HT-29 (cell line): Measurements from ENCODE around the gene TSPAN10. TPM values are rescaled to one million over a fixed set of nuclear protein-coding genes. Genes with fewer than 3 reads are reported as not detected.

Source experiments
- DNase-seq: peaks from one replicate; pipeline ENCODE4 v3.0.0-alpha.2; 2015; ENCODE audit warnings: low spot score
- total RNA-seq: library from RNA; depleted of rRNA; stranded (reverse); fragments of >200 nt; shearing (Covaris generic); gene quantifications from 2 replicates; pipeline ENCODE4 v1.2.3, GENCODE V29; 2014

Gene TSPAN10
- total RNA-seq, 1 experiment from 2014 or later: 0.10 TPM

GRCh38 chr17:81660441-81660840 lies 23.4 kb downstream of the TSPAN10 start:
- no peak for DNase-seq

DNA sequence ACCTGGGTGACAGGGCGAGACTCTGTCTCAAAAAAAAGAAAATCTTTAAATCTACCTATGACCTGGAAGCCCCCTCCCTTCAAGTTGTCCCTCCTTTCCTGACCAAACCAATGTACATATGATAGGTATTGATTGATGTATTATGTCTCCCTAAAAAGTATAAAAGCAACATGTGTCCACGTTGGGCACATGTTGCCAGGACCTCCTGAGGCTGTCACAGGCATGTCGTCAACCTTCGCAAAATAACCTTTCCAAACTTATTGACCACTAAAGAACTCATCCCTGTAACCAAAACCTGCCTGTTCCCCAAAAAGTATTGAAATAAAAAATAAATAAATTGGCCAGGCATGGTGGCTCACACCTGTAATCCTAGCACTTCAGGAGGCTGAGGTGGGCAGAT lies 25.0 kb downstream of the TSPAN10 start:
- DNase-seq: no peak

- no peak for DNase-seq
Measured at GRCh38 chr17:81664051-81664470, 27.1 kb downstream of the TSPAN10 start.

DNA sequence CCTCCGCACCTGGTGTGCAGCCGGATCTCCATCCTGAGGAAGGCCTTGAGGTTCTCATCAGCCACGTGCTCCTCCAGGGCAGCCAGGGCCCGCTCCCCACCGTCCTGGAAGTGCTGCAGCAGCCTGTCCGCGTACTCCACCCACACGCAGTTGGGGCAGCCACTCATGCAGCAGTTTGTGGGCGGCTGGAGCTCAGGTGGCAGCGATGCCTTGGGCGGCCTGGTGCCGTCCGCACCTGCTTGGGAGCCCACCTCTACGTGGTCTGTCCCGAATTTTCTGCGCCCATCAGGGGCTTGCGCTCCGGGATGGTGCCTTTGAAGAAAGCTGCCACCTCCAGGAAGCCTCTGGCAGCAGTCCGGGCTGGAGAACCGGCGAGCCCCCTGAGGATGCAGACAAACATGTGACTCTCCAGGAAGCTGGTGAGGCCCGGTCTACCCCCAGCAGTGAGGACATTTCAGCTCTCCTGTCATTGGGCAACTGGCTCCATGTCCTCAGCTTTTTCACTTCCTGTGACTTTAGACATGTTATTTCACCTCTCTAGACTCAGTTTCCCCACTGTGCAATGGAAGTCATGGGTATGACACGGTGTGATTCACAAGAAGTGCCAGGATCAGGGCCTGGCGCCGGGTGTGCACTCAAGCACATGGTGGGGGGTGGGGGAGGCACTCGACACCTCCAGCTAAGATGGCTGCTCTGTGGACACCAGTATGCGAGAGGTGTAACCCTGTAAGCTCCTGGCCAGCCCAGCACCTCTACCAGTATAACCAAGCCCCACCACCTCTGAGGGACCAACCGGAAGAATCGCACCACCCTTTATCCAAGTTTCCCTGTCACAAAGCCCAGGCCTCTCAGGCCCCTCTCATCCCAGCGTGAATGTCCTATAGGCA lies 28.5 kb downstream of the TSPAN10 start:
- DNase-seq: no peak

DNA sequence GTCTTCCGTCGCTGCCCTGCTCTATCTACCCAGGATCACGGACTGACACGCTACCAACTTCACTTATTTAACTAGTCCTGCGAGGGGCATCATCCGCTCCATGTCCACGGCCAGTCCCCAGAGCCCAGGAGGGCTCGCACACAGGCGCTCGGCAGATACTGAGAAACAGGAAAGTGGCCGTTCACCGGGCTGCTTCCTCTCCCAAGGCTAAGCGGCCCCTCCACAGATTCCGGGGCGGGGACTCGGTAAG lies 29.0 kb downstream of the TSPAN10 start:
- DNase-seq: peak; percentile 32

DNA sequence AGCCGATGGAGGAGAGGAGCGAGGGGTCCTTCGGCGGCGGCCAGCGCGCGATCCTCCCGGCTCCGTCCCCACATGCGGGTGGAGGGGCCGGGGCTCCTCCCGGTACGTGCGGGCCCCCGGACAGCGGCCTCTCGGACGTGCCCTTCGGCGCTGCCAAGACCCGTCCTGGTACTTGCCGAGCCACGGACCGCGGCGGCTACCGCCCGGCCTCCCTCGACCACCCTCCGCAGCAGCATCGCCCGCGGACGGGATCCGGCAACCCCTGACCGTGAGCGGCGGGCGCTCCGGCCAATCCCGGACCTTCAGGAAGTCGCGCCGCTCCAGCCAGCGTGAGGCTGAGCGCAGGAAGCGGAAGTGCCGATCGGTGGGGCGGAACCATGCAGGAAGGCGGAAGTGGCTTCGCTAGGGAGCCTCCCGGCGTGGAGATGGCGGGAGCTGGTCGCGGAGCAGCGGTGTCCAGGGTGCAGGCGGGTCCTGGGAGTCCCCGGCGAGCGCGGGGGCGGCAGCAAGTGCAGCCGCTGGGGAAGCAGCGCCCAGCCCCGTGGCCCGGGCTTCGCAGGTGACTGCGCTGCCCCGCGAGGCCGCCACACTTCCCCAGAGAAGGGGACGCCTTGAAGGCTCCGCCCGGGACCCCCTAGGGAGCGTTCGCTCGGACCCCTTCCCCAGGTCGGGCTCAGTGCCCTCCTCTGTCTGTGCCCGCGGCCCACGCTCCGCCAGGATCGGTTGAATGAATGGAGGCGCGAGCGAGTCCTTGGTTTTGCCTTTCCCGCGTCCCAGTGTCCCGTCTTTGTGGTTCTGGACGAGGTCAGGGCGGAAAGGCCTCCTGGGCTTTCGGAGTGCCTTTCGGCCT lies 29.6 kb downstream of the TSPAN10 start, which contains the start of the genes CCDC137 and OXLD1:
Gene CCDC137, plus strand, starts transcription at position 396 of the 850 bp plus-strand sequence. Its CDS starts 30 bp downstream, at position 426.
Gene OXLD1, minus strand, starts transcription at position 264 of the 850 bp plus-strand sequence. Its CDS starts 28 bp downstream, at position 236.
- peak; percentile 94 for DNase-seq

DNA sequence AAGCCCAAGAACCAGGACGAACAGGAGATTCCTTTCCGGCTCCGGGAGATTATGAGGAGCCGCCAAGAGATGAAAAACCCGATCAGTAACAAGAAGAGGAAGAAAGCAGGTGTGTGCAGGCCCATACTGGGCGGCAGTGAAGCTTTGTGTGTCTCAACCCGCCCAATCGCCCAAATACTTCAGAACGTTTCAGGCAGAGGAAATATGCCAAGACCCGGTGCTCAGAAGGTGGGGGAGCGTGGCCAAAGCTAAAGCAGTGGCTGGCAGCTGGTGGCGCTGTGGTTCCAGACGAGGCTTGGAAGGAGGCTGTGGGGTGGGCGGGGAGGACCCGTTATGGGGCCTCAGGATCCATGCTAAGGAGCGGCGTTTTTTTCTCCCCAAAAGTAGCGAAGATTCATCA lies 30.8 kb downstream of the TSPAN10 start:
- no peak for DNase-seq

GRCh38 chr17:81672504-81672903 lies 35.5 kb downstream of the TSPAN10 start:
- DNase-seq: no peak

DNA sequence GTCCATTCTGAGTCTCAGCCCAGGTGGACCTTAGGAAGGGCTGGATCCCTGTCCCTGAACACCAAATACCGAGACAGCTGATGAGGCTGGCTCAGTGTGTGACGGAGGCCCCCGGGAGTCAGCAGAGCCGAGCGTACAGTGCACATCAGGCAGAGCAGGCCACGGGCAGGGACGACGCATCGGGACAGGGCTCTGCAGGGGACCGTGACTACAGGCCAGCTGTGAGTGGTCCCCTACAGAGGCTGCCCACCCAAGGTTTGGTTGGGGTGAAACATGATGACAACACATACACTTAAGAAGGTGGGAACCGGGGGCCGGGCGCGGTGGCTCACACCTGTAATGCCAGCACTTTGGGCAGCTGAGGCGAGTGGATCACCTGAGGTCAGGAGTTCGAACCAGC lies 36.0 kb downstream of the TSPAN10 start:
- DNase-seq: no peak

- DNase-seq: no peak
Measured at GRCh38 chr17:81673561-81674258, 36.7 kb downstream of the TSPAN10 start.

DNA sequence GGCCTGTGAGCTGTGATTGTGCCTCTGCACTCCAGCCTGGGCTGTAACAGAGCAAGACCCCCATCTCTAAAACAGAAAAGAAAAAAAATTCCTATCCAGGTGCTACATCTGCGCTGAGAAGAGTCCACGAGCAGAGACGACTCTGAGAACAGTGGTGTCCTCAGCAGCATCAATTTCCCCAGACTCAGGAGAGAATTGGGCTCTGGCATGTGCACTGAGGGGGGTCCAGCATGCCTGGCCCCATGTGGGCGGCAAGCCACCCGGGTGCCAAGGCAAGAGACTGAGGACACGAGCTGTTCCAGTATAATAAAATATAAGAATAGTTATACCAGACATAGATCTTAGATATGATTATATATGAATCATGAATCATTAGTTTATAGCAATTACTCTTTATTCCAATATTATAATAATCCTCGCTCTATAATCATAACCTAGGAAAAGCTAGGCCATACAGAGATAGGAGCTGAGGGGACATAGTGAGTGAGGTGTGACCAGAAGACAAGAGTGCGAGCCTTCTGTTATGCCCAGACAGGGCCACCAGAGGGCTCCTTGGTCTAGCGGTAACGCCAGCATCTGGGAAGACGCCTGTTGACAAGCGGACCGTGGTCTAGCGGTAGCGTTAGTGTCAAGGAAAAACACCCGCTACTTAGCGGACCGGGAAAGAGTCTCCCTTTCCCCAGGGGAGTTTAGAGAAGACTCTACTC lies 38.7 kb downstream of the TSPAN10 start:
- DNase-seq: peak; percentile 33

DNA sequence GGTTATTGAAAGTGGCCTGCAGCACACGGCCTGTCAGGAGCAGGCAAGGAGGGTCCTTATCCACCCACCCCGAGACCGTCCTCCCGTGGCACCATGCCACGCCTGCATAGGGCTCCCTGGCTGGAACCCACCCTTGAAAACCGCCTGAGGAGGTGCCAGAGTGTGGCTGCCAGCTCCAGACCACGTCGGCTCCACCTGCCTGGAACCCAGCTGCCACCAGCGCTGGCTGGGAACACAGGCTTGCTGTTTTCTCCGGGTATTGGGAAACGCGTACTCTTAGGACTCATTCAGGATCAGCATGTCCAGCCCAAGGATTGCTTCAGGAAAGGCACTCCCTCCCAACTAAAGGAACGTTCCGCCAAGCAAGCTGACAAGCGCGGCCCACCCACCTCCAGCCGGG lies 39.9 kb downstream of the TSPAN10 start:
- DNase-seq: no peak

DNA sequence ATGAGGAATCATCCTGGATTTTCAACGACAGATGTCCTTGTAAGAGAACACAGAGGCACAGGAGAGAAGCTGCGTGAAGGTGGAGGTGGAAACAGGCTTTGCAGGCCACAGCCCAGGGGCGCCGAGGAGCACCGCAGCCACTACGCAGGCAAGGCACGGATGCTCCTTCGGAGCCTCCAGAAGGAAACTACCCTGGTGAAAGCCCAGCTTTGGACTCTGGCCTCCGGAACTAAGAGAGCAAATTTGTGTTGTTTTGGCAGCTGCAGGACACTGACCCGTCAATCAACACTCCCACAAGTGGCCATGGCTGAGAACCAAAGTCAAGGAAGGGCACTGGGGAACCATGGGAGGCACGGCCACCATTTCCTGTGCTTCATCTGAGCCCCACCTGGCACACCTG lies 43.2 kb downstream of the TSPAN10 start:
- DNase-seq: no peak

DNA sequence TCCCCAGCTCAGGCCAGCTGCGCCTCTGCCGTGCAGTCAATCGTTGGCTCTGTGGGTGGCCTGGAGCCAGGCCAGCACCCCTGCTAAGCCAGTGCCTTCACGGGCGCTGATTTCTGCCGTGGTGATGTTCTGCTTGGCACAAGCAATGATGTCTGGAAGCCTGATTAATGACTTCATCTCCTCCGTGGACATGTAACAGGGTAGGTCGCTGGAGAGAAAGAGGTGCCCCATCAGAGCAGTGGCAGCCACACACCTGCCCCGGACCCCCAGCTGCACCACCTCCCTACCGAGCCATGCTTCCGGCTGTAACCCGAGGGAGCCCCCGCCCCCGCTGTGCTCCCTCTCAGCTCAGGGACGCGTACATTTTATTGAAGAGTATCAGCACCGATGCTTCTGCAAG lies 44.7 kb downstream of the TSPAN10 start:
- no peak for DNase-seq

DNA sequence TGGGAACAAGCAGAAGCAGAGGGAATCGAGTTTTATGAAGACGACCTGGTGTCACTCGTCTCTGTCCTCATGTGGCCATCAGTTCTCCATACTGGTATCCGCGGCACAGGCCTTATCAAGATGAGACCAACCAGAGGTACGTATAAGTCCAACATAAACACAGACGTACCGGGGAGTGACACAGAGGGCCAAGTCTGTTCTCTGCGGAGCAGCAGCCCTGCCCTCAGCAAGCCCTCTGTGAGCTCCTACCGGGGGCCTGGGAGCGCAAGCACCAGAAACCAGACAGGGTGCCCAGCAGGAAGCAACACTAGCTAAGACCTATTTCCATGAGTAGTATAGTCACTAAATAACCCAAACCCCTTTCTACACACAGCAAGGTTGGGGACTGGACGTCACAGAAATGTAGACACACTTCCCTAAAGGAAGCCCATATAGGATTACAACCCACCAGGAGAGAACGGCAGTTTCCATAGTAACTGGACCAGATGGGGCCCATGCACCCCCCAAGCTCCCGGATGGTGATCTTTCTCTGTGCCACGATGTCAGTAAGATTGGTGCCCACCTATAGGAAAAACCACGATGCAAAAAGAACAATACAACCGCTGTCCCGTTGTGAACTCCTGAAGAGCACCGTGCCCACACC lies 45.7 kb downstream of the TSPAN10 start:
- DNase-seq: no peak

- no peak for DNase-seq
Measured at GRCh38 chr17:81683208-81683583, 46.2 kb downstream of the TSPAN10 start.

DNA sequence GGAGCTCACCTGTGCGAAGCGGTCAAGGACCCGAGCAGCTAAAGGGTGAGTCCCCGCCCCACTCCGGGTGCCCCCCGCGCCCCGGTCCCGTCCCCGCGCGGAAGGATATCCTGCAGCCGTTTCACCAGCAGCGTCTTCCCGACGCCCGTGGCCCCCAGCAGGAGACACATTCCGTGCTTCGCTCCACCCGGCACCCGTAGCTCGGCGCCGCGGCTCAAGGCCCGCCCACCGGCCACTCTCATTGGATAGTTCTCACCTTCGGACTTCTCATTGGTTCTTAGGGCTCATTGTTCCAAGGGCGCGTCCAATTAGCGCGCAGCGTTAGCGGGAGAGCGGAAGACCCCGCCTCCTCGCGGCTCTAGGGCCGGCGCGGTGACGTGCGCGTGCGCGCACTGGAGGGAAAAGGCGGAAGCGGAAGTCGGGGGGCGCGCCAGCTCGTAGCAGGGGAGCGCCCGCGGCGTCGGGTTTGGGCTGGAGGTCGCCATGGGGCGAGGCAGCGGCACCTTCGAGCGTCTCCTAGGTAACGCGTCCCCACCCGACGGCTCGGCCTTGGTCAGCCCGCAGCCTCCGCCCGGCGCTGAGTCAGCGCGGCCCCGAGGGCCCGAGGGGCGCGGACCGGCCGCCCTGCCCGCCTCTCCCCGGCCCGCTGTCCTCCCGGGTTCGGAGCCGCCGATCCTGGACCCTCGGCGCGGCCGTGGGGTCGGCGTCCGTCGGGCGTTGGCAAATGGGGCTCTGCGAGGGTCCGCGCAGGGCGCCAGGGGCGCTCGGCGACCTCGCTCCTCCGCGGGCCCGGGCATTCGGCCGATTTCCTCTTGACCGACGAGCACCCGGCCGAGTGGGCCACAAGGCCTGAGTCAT lies 46.8 kb downstream of the TSPAN10 start, which contains the start of the genes ARL16 and HGS:
Gene ARL16, minus strand, starts transcription at position 214 of the 858 bp plus-strand sequence. Its CDS starts 44 bp downstream, at position 170.
Gene HGS, plus strand, starts transcription at position 428 of the 858 bp plus-strand sequence. Its CDS starts 56 bp downstream, at position 484.
- DNase-seq: peak; percentile 99

DNA sequence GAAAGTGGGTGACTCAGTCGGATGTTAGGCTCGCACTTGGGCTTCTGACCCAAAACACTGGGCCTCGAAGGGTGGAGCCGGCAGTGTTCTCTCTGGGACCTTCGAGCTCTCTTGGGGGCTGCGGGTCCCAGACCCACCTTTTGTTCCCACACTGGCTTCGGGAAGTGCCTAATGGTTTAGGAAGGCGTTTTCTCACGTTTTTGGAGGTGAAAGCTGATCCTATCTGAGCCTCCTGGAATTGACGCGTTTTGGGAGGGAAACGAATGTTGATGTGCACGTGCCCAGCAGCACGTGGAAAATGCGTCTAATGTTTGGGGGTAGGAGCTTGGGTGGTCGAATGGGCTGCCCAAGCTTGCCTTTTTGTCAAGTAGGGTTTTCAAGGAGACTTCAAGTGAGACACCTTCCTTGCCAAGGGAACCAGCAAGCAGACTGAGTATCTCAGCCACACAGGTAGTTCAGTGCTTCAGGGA lies 47.5 kb downstream of the TSPAN10 start:
- no peak for DNase-seq

DNA sequence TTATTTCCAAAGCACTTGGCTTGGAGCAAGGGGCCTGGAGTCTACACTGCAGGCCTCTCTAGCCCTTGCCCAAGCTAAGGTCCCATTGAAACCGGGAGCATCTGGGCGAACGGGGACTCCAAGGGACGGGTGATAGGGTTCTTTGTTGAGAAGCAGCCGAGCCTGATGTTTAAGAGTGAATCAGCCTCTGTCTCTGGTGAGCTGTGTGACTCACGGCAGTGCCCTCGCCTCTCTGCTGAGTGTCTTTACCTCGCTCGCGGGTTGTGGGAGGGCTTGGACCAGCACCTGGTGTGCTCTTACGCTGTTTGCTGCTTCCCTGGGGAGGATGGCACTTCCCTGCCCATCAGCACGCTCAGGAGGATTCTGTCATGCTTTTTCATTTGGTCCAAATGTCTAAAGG lies 48.1 kb downstream of the TSPAN10 start:
- DNase-seq: peak; percentile 29
